ENCODE data around the gene DMD. TPM values are rescaled to one million over a fixed set of nuclear protein-coding genes. Genes with fewer than 3 reads are reported as not detected.

DMD gene
- total RNA-seq, 2 experiments from 2014 or later = 0.85 to 1.8 TPM

GRCh38 chrX:31232506-31232905 is 1978.8 kb downstream of the DMD start:
- H3K4me3 Mint-ChIP-seq = no peak overlapping the region
- CTCF ChIA-PET = interaction anchor here (0.5 to 0.7 kb wide), 2 partner anchors 131 to 437 kb away, joined by 3 read pairs; no protein-coding TSS in a partner anchor
- DNase-seq (no peak), ATAC-seq (no peak)
- intact Hi-C loops (cut with DNase I, micrococcal nuclease) = no loop called here
- no peaks in the 10 kb centered on the region for H3K36me3 Mint-ChIP-seq (ENCODE audit: low read depth)
- no peaks in the 10 kb centered on the region for H3K9me3 Mint-ChIP-seq (ENCODE audit: low read depth)
- POLR2A ChIA-PET = no interaction called here
- H3K27ac Mint-ChIP-seq = no peak overlapping the region
- H3K27me3 Mint-ChIP-seq = no peaks in the 10 kb centered on the region
- H3K4me1 Mint-ChIP-seq = no peaks in the 10 kb centered on the region

GRCh38 chrX:31228909-31229308 is 1982.4 kb downstream of the DMD start:
- intact Hi-C loops (cut with DNase I, micrococcal nuclease) = no loop called here
- Mint-ChIP-seq H3K4me3 (no peak overlapping the region), H3K9me3 (ENCODE audit: low read depth) (no peaks in the 10 kb centered on the region), H3K36me3 (ENCODE audit: low read depth) (no peaks in the 10 kb centered on the region), H3K4me1 (no peaks in the 10 kb centered on the region), H3K27ac (no peak overlapping the region), H3K27me3 (no peaks in the 10 kb centered on the region)
- no peak for DNase-seq
- POLR2A ChIA-PET = no interaction called here
- ATAC-seq = no peak
- CTCF ChIA-PET = no interaction called here

DNA sequence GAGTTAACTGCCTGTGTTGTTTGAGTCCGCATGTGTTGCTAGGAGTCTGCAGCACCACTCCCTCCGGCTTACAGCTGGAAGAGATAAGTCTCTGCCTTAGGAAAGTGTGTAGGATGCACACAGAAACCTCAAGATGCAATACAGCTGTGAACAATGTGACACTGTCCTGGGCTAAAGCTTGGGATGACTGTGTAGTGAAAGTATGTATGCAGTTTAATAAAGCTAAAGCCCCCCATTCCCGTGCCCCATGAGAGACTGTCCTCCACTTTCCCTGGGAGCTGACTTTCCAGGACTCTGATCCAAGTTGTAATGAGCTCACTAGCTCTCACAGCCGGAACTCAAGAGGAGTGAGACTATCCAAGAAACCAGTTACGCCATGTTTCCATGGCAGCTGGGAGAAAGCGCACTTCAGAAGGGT is 1982.9 kb downstream of the DMD start:
- Mint-ChIP-seq H3K9me3 (ENCODE audit: low read depth) (no peaks in the 10 kb centered on the region), H3K27me3 (no peaks in the 10 kb centered on the region), H3K27ac (no peak overlapping the region), H3K36me3 (ENCODE audit: low read depth) (no peaks in the 10 kb centered on the region), H3K4me1 (no peaks in the 10 kb centered on the region), H3K4me3 (no peak overlapping the region)
- ATAC-seq (no peak), DNase-seq (no peak)
- POLR2A ChIA-PET = no interaction called here
- intact Hi-C loops (cut with DNase I, micrococcal nuclease) = no loop called here
- CTCF ChIA-PET = no interaction called here

- no peaks in the 10 kb centered on the region for H3K27me3 Mint-ChIP-seq
- no peaks in the 10 kb centered on the region for H3K9me3 Mint-ChIP-seq (ENCODE audit: low read depth)
- intact Hi-C loops (cut with DNase I, micrococcal nuclease) = no loop called here
- H3K4me3 Mint-ChIP-seq = no peak overlapping the region
- ATAC-seq (no peak), DNase-seq (no peak)
- H3K36me3 Mint-ChIP-seq (ENCODE audit: low read depth) = no peaks in the 10 kb centered on the region
- POLR2A ChIA-PET = no interaction called here
- CTCF ChIA-PET = no interaction called here
- H3K27ac Mint-ChIP-seq = no peak overlapping the region
- H3K4me1 Mint-ChIP-seq = no peaks in the 10 kb centered on the region
Observed at GRCh38 chrX:31227250-31227649, 1984.1 kb downstream of the DMD start.

DNA sequence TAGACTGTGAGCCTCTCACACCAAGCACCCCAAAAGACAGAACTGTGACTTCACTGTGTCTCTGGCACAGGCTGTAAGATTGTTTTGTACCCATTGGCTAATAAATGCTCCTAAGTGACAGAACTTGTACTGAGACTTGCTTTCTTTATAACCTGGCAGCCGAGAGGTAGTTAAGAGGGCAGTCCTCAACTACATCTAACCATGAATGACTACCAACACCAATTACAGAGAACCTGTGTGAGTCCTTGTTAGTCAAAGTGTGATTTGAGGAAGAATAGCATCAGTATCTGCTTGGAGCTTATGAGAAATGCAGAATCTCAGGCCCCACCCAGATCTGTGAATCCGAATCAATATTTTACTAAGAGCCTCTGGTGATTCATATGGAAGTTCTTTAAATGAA is 1985.5 kb downstream of the DMD start:
- no peaks in the 10 kb centered on the region for H3K36me3 Mint-ChIP-seq (ENCODE audit: low read depth)
- CTCF ChIA-PET = no interaction called here
- no peak overlapping the region for H3K4me3 Mint-ChIP-seq
- no peaks in the 10 kb centered on the region for H3K27me3 Mint-ChIP-seq
- H3K9me3 Mint-ChIP-seq (ENCODE audit: low read depth) = no peaks in the 10 kb centered on the region
- intact Hi-C loops (cut with DNase I, micrococcal nuclease) = no loop called here
- ATAC-seq = no peak
- H3K4me1 Mint-ChIP-seq = no peaks in the 10 kb centered on the region
- no peak overlapping the region for H3K27ac Mint-ChIP-seq
- DNase-seq = no peak
- POLR2A ChIA-PET = no interaction called here

DNA sequence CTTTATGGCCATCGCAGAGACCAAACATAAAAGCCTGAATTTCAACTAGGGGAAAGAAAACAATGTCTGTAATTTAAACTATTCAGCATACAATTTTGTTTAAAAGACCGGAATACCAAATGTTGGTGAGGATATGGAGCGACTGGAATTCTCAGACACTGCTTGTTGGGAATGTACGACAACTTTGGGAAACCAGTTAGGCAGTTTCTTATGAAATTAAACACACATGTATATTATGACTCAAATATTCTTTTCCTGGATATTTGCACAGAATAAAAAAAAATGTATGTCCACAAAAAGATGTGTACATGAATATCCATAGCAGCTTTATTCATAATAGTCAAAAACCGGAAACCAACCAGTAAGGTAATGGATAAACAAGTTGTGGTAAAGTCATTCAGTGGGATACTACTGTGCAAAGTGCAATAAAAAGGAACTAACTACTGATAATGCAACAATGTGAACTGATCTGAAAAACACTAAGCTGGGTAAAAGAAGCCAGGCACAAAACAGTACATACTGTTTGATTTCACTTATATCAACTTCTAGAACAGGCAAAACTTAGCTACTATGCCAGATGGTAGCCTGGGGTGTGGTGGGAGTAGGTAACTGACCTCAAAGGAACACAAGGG is 1986.9 kb downstream of the DMD start:
- no peak overlapping the region for H3K4me3 Mint-ChIP-seq
- ChIA-PET CTCF (interaction anchor here (1.0 kb wide), 1 partner anchor 187 kb away, joined by 3 read pairs; no protein-coding TSS in a partner anchor), POLR2A (no interaction called here)
- intact Hi-C loops (cut with DNase I, micrococcal nuclease) = no loop called here
- H3K27ac Mint-ChIP-seq = no peak overlapping the region
- no peaks in the 10 kb centered on the region for H3K9me3 Mint-ChIP-seq (ENCODE audit: low read depth)
- no peaks in the 10 kb centered on the region for H3K27me3 Mint-ChIP-seq
- H3K4me1 Mint-ChIP-seq = no peaks in the 10 kb centered on the region
- DNase-seq (no peak), ATAC-seq (no peak)
- no peaks in the 10 kb centered on the region for H3K36me3 Mint-ChIP-seq (ENCODE audit: low read depth)

DNA sequence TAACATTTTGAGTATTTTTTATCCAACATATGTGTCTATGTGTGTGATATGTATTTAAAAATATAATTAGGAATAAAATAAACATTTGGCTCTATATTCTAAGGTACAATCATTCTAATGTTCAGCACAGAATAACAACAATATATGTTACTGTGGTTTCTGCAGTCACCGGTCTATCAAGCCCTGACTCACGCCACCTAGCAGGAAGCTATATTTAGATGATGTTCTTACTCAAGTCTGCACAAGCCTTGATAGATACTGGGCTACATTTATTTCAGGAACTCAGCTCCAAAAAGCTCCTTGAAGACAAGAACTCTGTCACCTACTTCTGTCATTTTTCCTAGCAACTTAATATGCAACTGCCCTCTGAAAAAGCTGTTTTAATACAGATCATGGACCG is 1987.5 kb downstream of the DMD start:
- intact Hi-C loops (cut with DNase I, micrococcal nuclease) = no loop called here
- no peak overlapping the region for H3K27ac Mint-ChIP-seq
- H3K36me3 Mint-ChIP-seq (ENCODE audit: low read depth) = no peaks in the 10 kb centered on the region
- no peaks in the 10 kb centered on the region for H3K27me3 Mint-ChIP-seq
- H3K4me3 Mint-ChIP-seq = no peak overlapping the region
- CTCF ChIA-PET = no interaction called here
- DNase-seq = no peak
- POLR2A ChIA-PET = no interaction called here
- H3K4me1 Mint-ChIP-seq = no peaks in the 10 kb centered on the region
- H3K9me3 Mint-ChIP-seq (ENCODE audit: low read depth) = no peaks in the 10 kb centered on the region
- ATAC-seq = no peak

GRCh38 chrX:31222946-31223345 is 1988.4 kb downstream of the DMD start:
- CTCF ChIA-PET = no interaction called here
- Mint-ChIP-seq H3K4me3 (no peak overlapping the region), H3K27me3 (no peaks in the 10 kb centered on the region), H3K27ac (no peak overlapping the region), H3K4me1 (no peaks in the 10 kb centered on the region), H3K9me3 (ENCODE audit: low read depth) (no peaks in the 10 kb centered on the region), H3K36me3 (ENCODE audit: low read depth) (no peaks in the 10 kb centered on the region)
- DNase-seq = no peak
- intact Hi-C loops (cut with DNase I, micrococcal nuclease) = no loop called here
- no peak for ATAC-seq
- POLR2A ChIA-PET = no interaction called here

DNA sequence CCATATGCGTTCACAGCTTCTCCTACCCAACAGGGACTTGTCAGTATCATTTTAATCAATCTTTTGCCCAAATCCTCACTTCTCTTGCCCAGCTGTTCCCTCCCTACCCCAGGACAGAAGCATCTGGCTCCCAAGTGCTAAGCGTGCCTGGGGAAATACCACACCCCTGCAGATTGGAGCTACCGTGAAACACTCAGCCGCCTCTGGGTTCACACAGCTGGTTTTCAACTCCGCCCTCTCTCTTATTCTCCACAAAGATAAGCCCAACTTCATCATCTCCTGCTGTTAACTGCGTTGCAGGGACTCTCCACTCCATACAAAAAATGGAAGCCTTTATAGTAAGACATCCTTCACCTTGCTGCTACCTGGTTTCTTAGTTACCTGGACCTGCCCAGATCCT is 1992.2 kb downstream of the DMD start:
- ChIA-PET POLR2A (no interaction called here), CTCF (no interaction called here)
- Mint-ChIP-seq H3K27ac (no peak overlapping the region), H3K27me3 (no peaks in the 10 kb centered on the region), H3K9me3 (ENCODE audit: low read depth) (no peaks in the 10 kb centered on the region), H3K4me1 (no peaks in the 10 kb centered on the region), H3K36me3 (ENCODE audit: low read depth) (no peaks in the 10 kb centered on the region), H3K4me3 (no peak overlapping the region)
- DNase-seq (no peak), ATAC-seq (no peak)
- intact Hi-C loops (cut with DNase I, micrococcal nuclease) = loop anchor here (5.0 to 10.0 kb wide), 2 partner anchors 182 to 184 kb away; no protein-coding TSS in a partner anchor

DNA sequence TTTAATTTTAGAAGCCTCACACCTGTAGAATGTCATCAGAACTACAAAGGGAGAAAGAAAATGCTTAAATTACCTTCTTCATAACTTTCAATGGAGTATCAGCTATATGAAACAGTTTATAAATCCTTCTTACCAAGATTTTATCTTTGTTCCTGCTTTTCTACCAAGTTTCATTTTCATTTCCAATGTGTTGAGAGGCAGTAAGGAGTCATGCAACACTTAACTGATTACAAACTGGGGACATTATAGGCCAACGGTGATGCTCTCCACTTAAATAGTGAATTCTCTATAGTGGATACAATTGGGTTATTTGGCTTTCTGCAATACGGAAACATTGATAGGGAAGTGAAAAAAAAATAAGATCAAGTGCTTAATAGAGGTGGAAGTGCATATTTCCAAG is 1994.3 kb downstream of the DMD start:
- CTCF ChIA-PET = interaction anchor here (0.7 kb wide), 1 partner anchor 181 kb away, joined by 3 read pairs; no protein-coding TSS in a partner anchor
- Mint-ChIP-seq H3K4me1 (no peaks in the 10 kb centered on the region), H3K9me3 (ENCODE audit: low read depth) (no peaks in the 10 kb centered on the region), H3K4me3 (no peak overlapping the region), H3K36me3 (ENCODE audit: low read depth) (no peaks in the 10 kb centered on the region), H3K27ac (no peak overlapping the region), H3K27me3 (no peaks in the 10 kb centered on the region)
- ATAC-seq (no peak), DNase-seq (no peak)
- POLR2A ChIA-PET = no interaction called here
- intact Hi-C loops (cut with DNase I, micrococcal nuclease) = loop anchor here (5.0 to 10.0 kb wide), 2 partner anchors 180 to 182 kb away; no protein-coding TSS in a partner anchor

DNA sequence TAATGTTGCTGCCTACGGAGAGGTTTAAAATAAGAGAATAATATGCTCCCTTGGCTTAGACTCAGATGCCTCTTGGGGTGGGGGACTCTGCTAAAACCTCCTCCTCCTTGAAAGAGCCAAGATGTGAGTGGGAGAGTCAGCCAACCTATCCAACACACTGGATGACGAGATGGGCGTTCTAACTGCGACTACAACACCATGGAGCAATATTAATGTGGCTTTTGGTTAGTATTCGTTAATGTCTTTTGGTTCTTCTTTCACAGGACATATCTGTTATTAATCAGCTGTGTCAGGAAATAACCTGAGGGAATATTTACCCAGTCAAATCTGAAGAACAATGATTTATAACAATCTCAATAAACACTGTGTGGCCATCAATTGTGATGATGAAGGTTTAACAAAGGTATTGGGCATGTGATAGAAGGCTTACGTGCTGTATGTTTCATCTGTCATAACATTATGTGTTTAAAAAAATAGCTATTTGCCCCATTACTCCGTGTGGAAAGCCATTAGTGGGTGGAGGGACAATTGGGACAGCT is 1996.0 kb downstream of the DMD start:
- H3K9me3 Mint-ChIP-seq (ENCODE audit: low read depth) = no peaks in the 10 kb centered on the region
- H3K27me3 Mint-ChIP-seq = no peaks in the 10 kb centered on the region
- CTCF ChIA-PET = no interaction called here
- ATAC-seq (no peak), DNase-seq (no peak)
- POLR2A ChIA-PET = no interaction called here
- intact Hi-C loops (cut with DNase I, micrococcal nuclease) = loop anchor here (5.0 to 10.0 kb wide), 2 partner anchors 178 to 181 kb away; no protein-coding TSS in a partner anchor
- no peak overlapping the region for H3K4me3 Mint-ChIP-seq
- H3K4me1 Mint-ChIP-seq = no peaks in the 10 kb centered on the region
- no peak overlapping the region for H3K27ac Mint-ChIP-seq
- H3K36me3 Mint-ChIP-seq (ENCODE audit: low read depth) = no peaks in the 10 kb centered on the region

DNA sequence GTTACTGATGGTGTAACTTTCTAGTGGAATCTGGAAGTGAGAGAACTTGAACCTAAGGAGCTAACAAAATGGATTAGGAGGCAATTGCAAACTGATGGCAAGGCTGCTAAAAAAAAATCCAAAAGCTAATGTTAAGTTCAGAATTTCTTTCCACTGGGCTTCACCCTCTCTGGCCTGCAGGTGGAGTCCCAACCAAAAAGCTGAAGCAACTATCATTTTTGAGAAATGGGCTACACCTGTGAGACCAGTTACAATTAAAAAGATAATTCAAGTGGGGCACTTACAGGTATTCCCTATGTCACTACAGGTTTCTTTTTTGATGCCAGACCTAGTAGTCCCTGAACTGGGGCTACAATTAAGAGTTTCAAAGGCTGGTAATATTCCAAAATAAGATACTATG is 1997.4 kb downstream of the DMD start:
- Mint-ChIP-seq H3K27me3 (no peaks in the 10 kb centered on the region), H3K4me1 (no peaks in the 10 kb centered on the region), H3K9me3 (ENCODE audit: low read depth) (no peaks in the 10 kb centered on the region), H3K27ac (no peak overlapping the region), H3K36me3 (ENCODE audit: low read depth) (no peaks in the 10 kb centered on the region), H3K4me3 (no peak overlapping the region)
- intact Hi-C loops (cut with DNase I, micrococcal nuclease) = loop anchor here (1.0 to 10.0 kb wide), 3 partner anchors 179 to 444 kb away; no protein-coding TSS in a partner anchor
- ATAC-seq (no peak), DNase-seq (peak; percentile 10)
- POLR2A ChIA-PET = no interaction called here
- CTCF ChIA-PET = interaction anchor here (0.6 to 1.3 kb wide), 4 partner anchors 13 to 442 kb away, joined by 3 to 4 read pairs (median 4); no protein-coding TSS in a partner anchor
